Esophagus squamous epithelium (tissue), 5 donors: ENCODE measurements around the gene CDC37L1. TPM values are rescaled to one million over a fixed set of nuclear protein-coding genes. Genes with fewer than 3 reads are reported as not detected.

Experiments used
- DNase-seq: peaks from one replicate; lab custom pipeline; 2025; lab: John Stamatoyannopoulos, UW
- H3K27ac ChIP-seq, 4 donors: fragments of 200-600 bp; sonication (generic); one replicate each; pipeline ENCODE4 v1.5.1; 2016 to 2019; ENCODE audit warnings: mild to moderate bottlenecking in 1 of 4
- H3K27me3 ChIP-seq, 4 donors: fragments of 200-600 bp; sonication (generic); 1 replicate in 3 of 4; 2 replicates in 1 of 4; pipeline versions ENCODE4 v1.5.1 to v1.6.0; 2017 to 2021; ENCODE audit warnings: antibody characterized with exemption in 1 of 4
- H3K36me3 ChIP-seq, 3 donors: fragments of 200-600 bp; sonication (generic); one replicate each; pipeline ENCODE4 v1.5.1; 2016 to 2019
- H3K4me1 ChIP-seq, 3 donors: fragments of 200-600 bp; sonication (generic); one replicate each; pipeline ENCODE4 v1.5.1; 2017 to 2019
- H3K4me3 ChIP-seq, 4 donors: fragments of 200-600 bp; sonication (generic); 1 replicate in 3 of 4; 2 replicates in 1 of 4; pipeline ENCODE4 v1.5.1; 2016 to 2019; ENCODE audit warnings: mild to moderate bottlenecking in 2 of 4, moderate library complexity in 1 of 4
- H3K9me3 ChIP-seq, 3 donors: fragments of 200-600 bp; sonication (generic); one replicate each; pipeline ENCODE4 v1.5.1; 2016 to 2019
- CTCF ChIP-seq, 6 experiments: fragments of 450-650 bp in 4 of 6; fragments of 200-600 bp in 2 of 6; sonication (generic) in 2 of 6; IDR thresholded peaks; one replicate each; pipeline ENCODE4 v1.5.1; 2016 to 2019; ENCODE audit warnings: antibody characterized with exemption in 6 of 6, mild to moderate bottlenecking in 4 of 6, moderate library complexity in 4 of 6
- POLR2A ChIP-seq, 4 donors: fragments of 450-650 bp; IDR thresholded peaks; one replicate each; pipeline ENCODE4 v1.6.1; 2017; ENCODE audit warnings: antibody characterized with exemption in 4 of 4, mild to moderate bottlenecking in 4 of 4, moderate library complexity in 3 of 4
- WGBS, 2 donors: methylation state at CpG; one replicate each; pipeline ENCODE4 v1.1.5; 2018; 5-methylcytosine and 5-hydroxymethylcytosine counted together
- intact Hi-C: fragments of 100-400 bp; cut with DNase I; formaldehyde crosslinking; loops from one replicate; pipeline ENCODE4 v1.15.0; 2022
- total RNA-seq, 4 donors: library from RNA; depleted of rRNA; stranded (reverse); fragments of >200 nt; gene quantifications; one replicate each; pipeline ENCODE4 v1.1.0, GENCODE V29; 2016
- donor health status: DM: yes; HTN: yes; CAD: no.

CDC37L1 gene
- total RNA-seq, 4 donors from 2014 or later, result 8.9 to 48.8 (median 19.3) TPM

GRCh38 chr9:4662989-4663792 lies 16.2 kb upstream of the CDC37L1 start:
- DNase-seq, result no peak
- Histone ChIP-seq H3K9me3 (no peaks in the 10 kb centered on the region), H3K36me3 (no peaks in the 10 kb centered on the region), H3K27me3 (no peaks in the 10 kb centered on the region), H3K4me3 (peak overlapping the region; percentile 74 to 84 (median 80)), H3K27ac (peak overlapping the region; percentile 88 to 93 (median 91)), H3K4me1 (peaks cover 0 to 55% (median 32%) of the 10 kb centered on the region in 3 donors)
- 43 to 63% methylated on average over 9 to 12 of the region's 13 CpGs for WGBS, 2 donors
- TF ChIP-seq POLR2A (IDR thresholded peaks at IDR 0.05) (no peak), CTCF (IDR thresholded peaks at IDR 0.05) (no peak)
- intact Hi-C loops, result no loop called here

- H3K27ac ChIP-seq, result peak overlapping the region in 2 of 4 donors; percentile 91 to 93
- H3K9me3 ChIP-seq, result no peaks in the 10 kb centered on the region
- TF ChIP-seq POLR2A (IDR thresholded peaks at IDR 0.05), result no peak
- no peak for TF ChIP-seq CTCF (IDR thresholded peaks at IDR 0.05)
- no peaks in the 10 kb centered on the region for H3K36me3 ChIP-seq
- intact Hi-C loops, result no loop called here
- 77 to 80% methylated on average over 3 of the region's 3 CpGs for WGBS, 2 donors
- H3K4me3 ChIP-seq, result peak overlapping the region in 1 of 4 donors; percentile 71
- no peak for DNase-seq
- peaks cover 0 to 55% (median 32%) of the 10 kb centered on the region in 3 donors for H3K4me1 ChIP-seq
- H3K27me3 ChIP-seq, result no peaks in the 10 kb centered on the region
Observed at GRCh38 chr9:4663956-4664355, 15.4 kb upstream of the CDC37L1 start.

GRCh38 chr9:4665357-4665756 lies 14.0 kb upstream of the CDC37L1 start:
- WGBS, 2 donors, result 43 to 45% methylated on average over 2 of the region's 2 CpGs
- H3K36me3 ChIP-seq, result no peaks in the 10 kb centered on the region
- peak overlapping the region; percentile 66 to 78 (median 77) for H3K27ac ChIP-seq
- no peaks in the 10 kb centered on the region for H3K27me3 ChIP-seq
- no peaks in the 10 kb centered on the region for H3K9me3 ChIP-seq
- no peak for TF ChIP-seq POLR2A (IDR thresholded peaks at IDR 0.05)
- peak in 1 of 6 experiments; percentile 9 for TF ChIP-seq CTCF (IDR thresholded peaks at IDR 0.05)
- peak overlapping the region in 3 of 4 donors; percentile 51 to 71 (median 55) for H3K4me3 ChIP-seq
- intact Hi-C loops, result loop anchor here (5.0 kb wide), 1 partner anchor 72 kb away; no protein-coding TSS in a partner anchor
- peaks cover 0 to 55% (median 32%) of the 10 kb centered on the region in 3 donors for H3K4me1 ChIP-seq
- DNase-seq, result no peak

GRCh38 chr9:4666042-4666699 lies 13.2 kb upstream of the CDC37L1 start, which contains the start of gene SPATA6L:
SPATA6L (minus strand) TSS chr9:4666480; CDS start chr9:4666250, 230 bp downstream.
- WGBS, 2 donors, result 1 to 2% methylated on average over 19 to 21 of the region's 36 CpGs
- Histone ChIP-seq H3K9me3 (no peaks in the 10 kb centered on the region), H3K27ac (peak within 1 kb of the TSS; percentile 75 to 78 (median 77)), H3K36me3 (no peaks in the 10 kb centered on the region), H3K4me3 (peak within 1 kb of the TSS; percentile 39 to 71 (median 53)), H3K27me3 (no peaks in the 10 kb centered on the region), H3K4me1 (peaks cover 0 to 55% (median 32%) of the 10 kb centered on the region in 3 donors)
- intact Hi-C loops, result loop anchor here (5.0 kb wide), 1 partner anchor 71 kb away; no protein-coding TSS in a partner anchor
- TF ChIP-seq CTCF (IDR thresholded peaks at IDR 0.05) (no peak), POLR2A (IDR thresholded peaks at IDR 0.05) (peak in 1 of 4 donors; percentile 34)
- no peak for DNase-seq
